Osteocyte (in vitro differentiated cells): ENCODE measurements around the gene SSH3. TPM values are rescaled to one million over a fixed set of nuclear protein-coding genes. Genes with fewer than 3 reads are reported as not detected.

Experiments
- DNase-seq: peaks from one replicate; pipeline ENCODE4 v3.0.0; 2021; ENCODE audit warnings: mixed read lengths; ENCODE audit not compliant: unreplicated experiment; ENCODE audit errors: extremely low spot score
- H3K27ac Mint-ChIP-seq: one replicate; pipeline ENCODE4 v1.8.0; 2021; ENCODE audit warnings: mild to moderate bottlenecking, mixed read lengths; ENCODE audit not compliant: unreplicated experiment
- H3K27me3 Mint-ChIP-seq: one replicate; pipeline ENCODE4 v1.8.0; 2021; ENCODE audit warnings: mixed read lengths; ENCODE audit not compliant: unreplicated experiment
- H3K36me3 Mint-ChIP-seq: one replicate; pipeline ENCODE4 v1.8.0; 2021; ENCODE audit warnings: mixed read lengths; ENCODE audit not compliant: unreplicated experiment
- H3K4me1 Mint-ChIP-seq: one replicate; pipeline ENCODE4 v1.8.0; 2021; ENCODE audit warnings: mixed read lengths; ENCODE audit not compliant: unreplicated experiment
- H3K4me3 Mint-ChIP-seq: one replicate; pipeline ENCODE4 v1.8.0; 2021; ENCODE audit warnings: mild to moderate bottlenecking, moderate library complexity, mixed read lengths; ENCODE audit not compliant: unreplicated experiment
- H3K9me3 Mint-ChIP-seq: one replicate; pipeline ENCODE4 v1.8.0; 2021; ENCODE audit warnings: mixed read lengths; ENCODE audit not compliant: unreplicated experiment
- long read RNA-seq: library from polyadenylated mRNA; unstranded; transcript quantifications from one replicate; pipeline ENCODE4 v2.0.0, GENCODE V29; 2021
- total RNA-seq: library from RNA; stranded (reverse); gene quantifications from 2 replicates; pipeline ENCODE4 v1.2.1, GENCODE V29; 2021
- TF ChIP-seq, protein P1 (sequence below): fragments of 200-600 bp; sonication (generic); IDR thresholded peaks from 2 replicates; pipeline ENCODE4 v1.5.0; 2021; ENCODE audit warnings: antibody characterized with exemption, mild to moderate bottlenecking, moderate library complexity

Gene SSH3, protein sequence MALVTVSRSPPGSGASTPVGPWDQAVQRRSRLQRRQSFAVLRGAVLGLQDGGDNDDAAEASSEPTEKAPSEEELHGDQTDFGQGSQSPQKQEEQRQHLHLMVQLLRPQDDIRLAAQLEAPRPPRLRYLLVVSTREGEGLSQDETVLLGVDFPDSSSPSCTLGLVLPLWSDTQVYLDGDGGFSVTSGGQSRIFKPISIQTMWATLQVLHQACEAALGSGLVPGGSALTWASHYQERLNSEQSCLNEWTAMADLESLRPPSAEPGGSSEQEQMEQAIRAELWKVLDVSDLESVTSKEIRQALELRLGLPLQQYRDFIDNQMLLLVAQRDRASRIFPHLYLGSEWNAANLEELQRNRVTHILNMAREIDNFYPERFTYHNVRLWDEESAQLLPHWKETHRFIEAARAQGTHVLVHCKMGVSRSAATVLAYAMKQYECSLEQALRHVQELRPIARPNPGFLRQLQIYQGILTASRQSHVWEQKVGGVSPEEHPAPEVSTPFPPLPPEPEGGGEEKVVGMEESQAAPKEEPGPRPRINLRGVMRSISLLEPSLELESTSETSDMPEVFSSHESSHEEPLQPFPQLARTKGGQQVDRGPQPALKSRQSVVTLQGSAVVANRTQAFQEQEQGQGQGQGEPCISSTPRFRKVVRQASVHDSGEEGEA
- 28.5 and 28.6 TPM in 2 replicates for total RNA-seq
- long read RNA-seq: 0 reads

DNA sequence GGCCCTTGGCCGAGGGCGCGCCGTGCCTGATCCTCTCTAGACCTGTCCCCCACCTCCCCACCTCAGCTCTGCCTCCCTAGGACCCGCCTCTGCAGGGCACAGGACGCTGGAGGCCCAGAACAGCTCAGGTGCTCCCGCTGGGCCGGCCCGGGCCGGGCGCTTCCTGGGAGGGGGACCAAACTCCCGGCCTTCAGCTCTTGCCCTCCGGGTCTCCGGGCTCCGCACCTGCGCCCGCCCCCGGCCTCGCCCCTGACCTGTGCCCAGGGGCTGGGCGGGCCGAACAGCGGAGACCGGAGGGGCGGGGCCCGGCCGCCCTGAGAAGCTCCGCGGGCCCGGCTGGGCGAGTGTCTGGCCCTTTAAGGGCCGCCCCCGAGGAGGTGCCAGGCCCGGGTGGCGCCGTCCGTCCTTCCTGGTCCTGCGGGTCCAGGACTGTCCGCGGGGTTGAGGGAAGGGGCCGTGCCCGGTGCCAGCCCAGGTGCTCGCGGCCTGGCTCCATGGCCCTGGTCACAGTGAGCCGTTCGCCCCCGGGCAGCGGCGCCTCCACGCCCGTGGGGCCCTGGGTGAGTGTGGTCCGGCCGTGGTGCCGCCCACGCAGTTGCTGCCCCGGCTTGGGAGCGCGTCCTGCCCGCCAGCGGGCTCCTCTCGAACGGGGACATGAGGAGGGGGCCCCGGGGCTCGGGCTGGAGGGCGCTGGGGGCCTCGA, at the start of gene SSH3:
Gene SSH3, plus strand, starts transcription at position 399 of the 703 bp plus-strand sequence. Its CDS starts 96 bp downstream, at position 495.
- Mint-ChIP-seq H3K27ac (peak within 1 kb of the TSS; percentile 71), H3K27me3 (no peaks in the 10 kb centered on the region)

DNA sequence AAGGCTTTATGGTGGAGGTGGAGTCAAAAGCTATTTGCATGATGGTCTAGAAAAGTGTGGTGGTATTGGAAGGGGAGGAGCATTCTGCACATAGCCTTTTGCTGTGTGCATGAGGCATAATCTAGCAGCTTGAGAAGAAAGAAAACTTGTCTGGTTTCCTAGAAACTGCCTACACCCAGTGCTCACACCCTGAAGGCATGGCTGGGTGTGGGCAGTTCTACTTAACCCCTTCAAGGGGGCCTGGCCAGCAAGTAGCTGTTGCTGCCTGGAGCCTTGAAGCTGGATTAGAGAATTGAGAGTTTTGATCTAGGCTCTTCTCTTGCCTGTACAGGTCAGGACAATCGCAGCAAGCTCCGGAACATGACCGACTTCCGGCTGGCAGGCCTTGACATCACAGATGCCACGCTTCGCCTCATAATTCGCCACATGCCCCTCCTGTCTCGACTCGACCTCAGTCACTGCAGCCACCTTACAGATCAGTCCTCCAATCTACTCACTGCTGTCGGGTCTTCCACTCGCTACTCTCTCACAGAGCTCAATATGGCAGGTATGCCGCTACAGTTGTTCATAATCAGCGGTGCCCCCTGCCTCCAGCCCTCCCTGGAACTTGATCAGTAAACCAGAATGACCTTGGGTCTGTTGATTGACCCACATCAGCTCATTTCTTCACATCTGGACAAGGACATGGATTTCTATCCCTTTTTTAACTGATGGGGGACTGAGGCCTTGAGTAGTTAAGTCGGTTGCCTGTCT, 49.3 kb upstream of the SSH3 start:
- no peak for DNase-seq
- Mint-ChIP-seq H3K9me3 (no peaks in the 10 kb centered on the region), H3K36me3 (peaks cover 54% of the 10 kb centered on the region), H3K27me3 (no peaks in the 10 kb centered on the region), H3K4me1 (peaks cover 14% of the 10 kb centered on the region), H3K27ac (peak overlapping the region; percentile 53), H3K4me3 (no peak overlapping the region)
- TF ChIP-seq, protein P1, sequence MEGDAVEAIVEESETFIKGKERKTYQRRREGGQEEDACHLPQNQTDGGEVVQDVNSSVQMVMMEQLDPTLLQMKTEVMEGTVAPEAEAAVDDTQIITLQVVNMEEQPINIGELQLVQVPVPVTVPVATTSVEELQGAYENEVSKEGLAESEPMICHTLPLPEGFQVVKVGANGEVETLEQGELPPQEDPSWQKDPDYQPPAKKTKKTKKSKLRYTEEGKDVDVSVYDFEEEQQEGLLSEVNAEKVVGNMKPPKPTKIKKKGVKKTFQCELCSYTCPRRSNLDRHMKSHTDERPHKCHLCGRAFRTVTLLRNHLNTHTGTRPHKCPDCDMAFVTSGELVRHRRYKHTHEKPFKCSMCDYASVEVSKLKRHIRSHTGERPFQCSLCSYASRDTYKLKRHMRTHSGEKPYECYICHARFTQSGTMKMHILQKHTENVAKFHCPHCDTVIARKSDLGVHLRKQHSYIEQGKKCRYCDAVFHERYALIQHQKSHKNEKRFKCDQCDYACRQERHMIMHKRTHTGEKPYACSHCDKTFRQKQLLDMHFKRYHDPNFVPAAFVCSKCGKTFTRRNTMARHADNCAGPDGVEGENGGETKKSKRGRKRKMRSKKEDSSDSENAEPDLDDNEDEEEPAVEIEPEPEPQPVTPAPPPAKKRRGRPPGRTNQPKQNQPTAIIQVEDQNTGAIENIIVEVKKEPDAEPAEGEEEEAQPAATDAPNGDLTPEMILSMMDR: no peak

More for the DNA sequence above, at the start of gene SSH3:
- Mint-ChIP-seq H3K4me3 (peak within 1 kb of the TSS; percentile 63), H3K36me3 (peaks cover 8% of the 10 kb centered on the region), H3K4me1 (peaks cover 20% of the 10 kb centered on the region), H3K9me3 (no peaks in the 10 kb centered on the region)
- TF ChIP-seq, protein P1: no peak
- DNase-seq: no peak

DNA sequence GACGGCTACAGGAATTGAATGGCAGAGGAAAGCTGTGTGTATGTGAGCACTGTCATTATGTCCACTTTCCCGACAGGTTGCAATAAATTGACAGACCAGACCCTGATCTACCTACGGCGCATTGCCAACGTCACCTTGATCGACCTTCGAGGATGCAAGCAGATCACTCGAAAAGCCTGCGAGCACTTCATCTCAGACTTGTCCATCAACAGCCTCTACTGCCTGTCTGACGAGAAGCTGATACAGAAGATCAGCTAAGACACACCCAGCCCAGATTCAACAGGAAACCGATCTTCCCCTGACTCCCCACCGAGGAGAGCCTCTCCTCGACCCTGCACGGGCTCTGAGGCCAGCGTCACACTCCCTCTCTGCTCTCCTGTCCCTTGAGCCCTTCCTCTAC, 48.5 kb upstream of the SSH3 start:
- H3K27me3 Mint-ChIP-seq: no peaks in the 10 kb centered on the region
- no peaks in the 10 kb centered on the region for H3K9me3 Mint-ChIP-seq
- DNase-seq: no peak
- peaks cover 14% of the 10 kb centered on the region for H3K4me1 Mint-ChIP-seq
- H3K4me3 Mint-ChIP-seq: no peak overlapping the region
- H3K27ac Mint-ChIP-seq: no peak overlapping the region
- TF ChIP-seq, protein P1: no peak
- H3K36me3 Mint-ChIP-seq: peaks cover 47% of the 10 kb centered on the region

DNA sequence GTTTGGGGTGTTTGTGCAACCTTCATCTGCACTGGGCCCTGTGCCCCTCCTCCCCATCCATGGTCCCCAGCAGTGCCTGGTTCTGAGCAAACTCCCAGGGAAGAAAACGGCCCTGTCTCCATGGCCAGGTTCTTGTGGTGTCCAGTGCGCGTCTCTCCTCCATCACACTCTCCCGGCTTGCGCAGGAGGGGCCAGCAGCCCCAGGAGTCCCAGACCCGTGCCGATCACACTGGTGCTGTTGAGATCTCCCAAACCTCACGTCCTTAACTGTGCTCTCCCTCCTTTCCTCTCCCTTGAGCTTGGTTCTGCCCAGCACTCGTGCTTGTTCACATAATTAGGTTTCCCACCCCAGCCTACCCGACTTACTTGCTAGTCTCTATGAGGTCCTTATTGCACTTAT, 48.0 kb upstream of the SSH3 start:
- no peak overlapping the region for H3K4me3 Mint-ChIP-seq
- no peaks in the 10 kb centered on the region for H3K9me3 Mint-ChIP-seq
- TF ChIP-seq, protein P1: no peak
- H3K4me1 Mint-ChIP-seq: peaks cover 14% of the 10 kb centered on the region
- H3K27me3 Mint-ChIP-seq: no peaks in the 10 kb centered on the region
- DNase-seq: no peak
- no peak overlapping the region for H3K27ac Mint-ChIP-seq
- peaks cover 41% of the 10 kb centered on the region for H3K36me3 Mint-ChIP-seq
